Measurements from ENCODE around the gene VTI1A.

Gene VTI1A

DNA sequence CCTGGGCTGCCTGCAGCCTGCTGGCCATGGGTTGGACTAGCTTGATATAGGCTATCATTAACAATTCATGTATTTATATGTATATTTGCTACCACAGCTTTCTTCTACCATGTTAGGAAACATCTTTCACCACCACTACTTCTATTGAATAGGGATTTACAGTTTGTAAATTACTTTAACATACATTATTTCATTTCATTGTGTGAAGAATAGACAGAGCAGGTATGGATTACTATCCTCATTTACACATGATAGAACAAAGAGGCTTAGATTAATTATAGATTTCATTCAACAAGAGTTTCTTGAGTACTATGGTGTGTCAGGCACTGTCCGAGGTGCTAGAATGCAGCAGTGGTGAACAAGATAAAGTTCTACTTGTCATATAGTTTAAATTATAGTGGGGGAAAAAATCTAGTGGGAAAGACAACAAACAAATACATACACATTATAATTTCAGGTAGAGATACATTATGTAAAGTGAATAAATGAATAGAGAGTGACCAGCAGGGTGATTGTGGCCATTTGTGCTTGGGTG is 20.6 kb downstream of the VTI1A start:
- no peak overlapping the region for H3K4me3 ChIP-seq (IDR thresholded peaks at IDR 0.05; ENCODE audit: insufficient read depth, low read depth, low read length)

DNA sequence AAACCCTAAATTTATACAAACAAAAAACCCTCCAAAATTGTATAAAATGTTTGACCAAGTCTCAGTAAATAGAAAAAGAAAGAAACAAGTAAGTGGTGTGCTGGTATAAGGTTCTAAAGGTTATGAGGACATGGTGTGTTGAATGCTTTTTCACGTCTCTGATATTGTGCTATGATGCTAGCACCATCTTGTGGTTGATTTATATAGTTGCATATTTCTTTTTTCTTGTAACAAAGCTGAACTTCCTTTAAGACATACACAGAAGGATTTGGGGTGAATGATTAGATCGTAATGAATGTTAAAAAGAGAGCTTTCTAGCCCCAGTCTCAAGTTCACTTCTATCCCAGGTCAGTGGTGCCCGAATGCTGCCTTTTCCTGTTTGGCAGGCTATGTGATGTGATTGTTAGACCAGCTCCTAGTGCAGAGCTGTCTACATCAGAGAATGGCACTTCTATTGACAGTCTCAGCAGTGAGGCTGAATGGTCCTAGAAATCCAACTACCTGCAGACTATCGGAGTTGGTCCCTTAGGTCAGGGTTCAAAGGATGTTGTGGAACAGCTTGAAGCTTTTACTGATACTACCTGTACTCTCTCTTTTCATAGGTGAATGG is 25.0 kb downstream of the VTI1A start:
- no peaks in the 10 kb centered on the region for H4K20me1 ChIP-seq (ENCODE audit: insufficient read depth)
- H3K4me3 ChIP-seq (IDR thresholded peaks at IDR 0.05; ENCODE audit: insufficient read depth, low read depth, low read length) = no peak overlapping the region
- H3K9ac ChIP-seq = no peak overlapping the region
- no peak overlapping the region for H2AFZ ChIP-seq (ENCODE audit: low read depth)
- TF ChIP-seq, protein P1, sequence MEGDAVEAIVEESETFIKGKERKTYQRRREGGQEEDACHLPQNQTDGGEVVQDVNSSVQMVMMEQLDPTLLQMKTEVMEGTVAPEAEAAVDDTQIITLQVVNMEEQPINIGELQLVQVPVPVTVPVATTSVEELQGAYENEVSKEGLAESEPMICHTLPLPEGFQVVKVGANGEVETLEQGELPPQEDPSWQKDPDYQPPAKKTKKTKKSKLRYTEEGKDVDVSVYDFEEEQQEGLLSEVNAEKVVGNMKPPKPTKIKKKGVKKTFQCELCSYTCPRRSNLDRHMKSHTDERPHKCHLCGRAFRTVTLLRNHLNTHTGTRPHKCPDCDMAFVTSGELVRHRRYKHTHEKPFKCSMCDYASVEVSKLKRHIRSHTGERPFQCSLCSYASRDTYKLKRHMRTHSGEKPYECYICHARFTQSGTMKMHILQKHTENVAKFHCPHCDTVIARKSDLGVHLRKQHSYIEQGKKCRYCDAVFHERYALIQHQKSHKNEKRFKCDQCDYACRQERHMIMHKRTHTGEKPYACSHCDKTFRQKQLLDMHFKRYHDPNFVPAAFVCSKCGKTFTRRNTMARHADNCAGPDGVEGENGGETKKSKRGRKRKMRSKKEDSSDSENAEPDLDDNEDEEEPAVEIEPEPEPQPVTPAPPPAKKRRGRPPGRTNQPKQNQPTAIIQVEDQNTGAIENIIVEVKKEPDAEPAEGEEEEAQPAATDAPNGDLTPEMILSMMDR (conservative IDR thresholded peaks at IDR 0.05; ENCODE audit: low read depth, low read length) = peak; percentile 73
- H3K36me3 ChIP-seq (ENCODE audit: insufficient read depth) = no peaks in the 10 kb centered on the region
- H3K4me1 ChIP-seq (ENCODE audit: low read depth, poor library complexity, severe bottlenecking) = peaks cover 3% of the 10 kb centered on the region
- no peak overlapping the region for H3K27ac ChIP-seq
- H3K4me2 ChIP-seq = no peak overlapping the region
- no peaks in the 10 kb centered on the region for H3K27me3 ChIP-seq (ENCODE audit: insufficient read depth, low read depth)
- H3K79me2 ChIP-seq (ENCODE audit: insufficient read depth, low read depth) = no peaks in the 10 kb centered on the region

More for the DNA sequence above, 20.6 kb downstream of the VTI1A start:
- Histone ChIP-seq H3K27ac (no peak overlapping the region), H4K20me1 (ENCODE audit: insufficient read depth) (no peaks in the 10 kb centered on the region), H3K36me3 (ENCODE audit: insufficient read depth) (peaks cover 9% of the 10 kb centered on the region; the same call in 1 of the 2 replicates), H3K4me2 (no peak overlapping the region), H3K4me1 (ENCODE audit: low read depth, poor library complexity, severe bottlenecking) (no peaks in the 10 kb centered on the region), H3K79me2 (ENCODE audit: insufficient read depth, low read depth) (no peaks in the 10 kb centered on the region), H3K27me3 (ENCODE audit: insufficient read depth, low read depth) (no peaks in the 10 kb centered on the region), H3K9ac (no peak overlapping the region), H2AFZ (ENCODE audit: low read depth) (no peak overlapping the region)
- TF ChIP-seq, protein P1 (conservative IDR thresholded peaks at IDR 0.05; ENCODE audit: low read depth, low read length) = no peak

DNA sequence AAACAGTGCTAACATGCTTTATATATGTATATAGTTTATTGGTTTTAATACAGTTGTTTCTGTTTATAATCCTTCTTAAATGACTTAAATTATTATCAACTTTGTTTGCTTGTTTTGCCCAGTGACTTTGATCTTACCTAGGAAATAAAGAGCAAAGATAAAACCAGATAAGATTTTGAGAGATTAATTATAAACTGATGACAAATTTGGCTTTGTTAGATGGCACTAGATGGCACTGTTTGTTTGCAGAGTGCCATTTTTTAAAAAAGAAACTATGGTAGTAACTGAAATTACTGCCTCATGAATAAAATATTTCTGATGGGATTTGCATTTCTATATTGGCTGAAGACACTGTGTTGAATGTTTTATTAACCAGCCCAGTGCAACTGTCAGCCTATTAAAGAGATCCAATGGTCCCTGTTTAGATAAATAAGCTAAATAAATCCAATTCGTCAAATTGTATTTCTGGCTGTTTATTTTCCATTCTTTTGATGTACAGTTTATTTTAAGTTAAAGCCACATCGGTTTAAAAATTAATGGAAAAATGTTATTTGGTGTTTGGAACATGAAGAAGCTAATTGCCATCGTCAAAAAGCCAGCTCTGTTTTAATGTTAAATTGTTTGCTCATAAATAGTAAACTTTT is 28.7 kb downstream of the VTI1A start:
- Histone ChIP-seq H3K9ac (no peak overlapping the region), H3K27ac (no peak overlapping the region), H3K27me3 (ENCODE audit: insufficient read depth, low read depth) (no peaks in the 10 kb centered on the region), H3K36me3 (ENCODE audit: insufficient read depth) (no peaks in the 10 kb centered on the region), H2AFZ (ENCODE audit: low read depth) (no peak overlapping the region), H4K20me1 (ENCODE audit: insufficient read depth) (no peaks in the 10 kb centered on the region), H3K79me2 (ENCODE audit: insufficient read depth, low read depth) (no peaks in the 10 kb centered on the region), H3K4me3 (IDR thresholded peaks at IDR 0.05; ENCODE audit: insufficient read depth, low read depth, low read length) (no peak overlapping the region), H3K4me1 (ENCODE audit: low read depth, poor library complexity, severe bottlenecking) (peaks cover 3% of the 10 kb centered on the region), H3K4me2 (no peak overlapping the region)
- TF ChIP-seq, protein P1 (conservative IDR thresholded peaks at IDR 0.05; ENCODE audit: low read depth, low read length) = peak; percentile 46

DNA sequence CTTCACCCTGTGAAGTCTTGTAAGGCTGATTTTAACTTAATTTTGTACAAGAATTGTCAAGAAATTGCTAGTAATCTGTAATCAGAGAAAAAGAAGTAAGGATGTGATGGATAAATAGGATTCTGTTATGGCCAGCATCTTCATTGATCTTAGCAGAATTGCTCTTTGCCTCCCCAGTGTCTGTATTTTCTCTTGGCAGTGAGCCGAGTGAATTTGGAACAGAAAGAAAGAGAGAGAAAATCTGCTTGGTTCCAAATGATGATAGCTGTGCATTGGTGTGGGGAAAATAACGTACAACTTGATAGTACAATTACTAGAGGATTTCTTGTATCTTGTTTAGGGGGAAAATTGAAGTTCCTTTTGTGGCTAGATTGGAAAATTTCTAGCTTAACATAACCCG is 34.6 kb downstream of the VTI1A start:
- no peaks in the 10 kb centered on the region for H3K27me3 ChIP-seq (ENCODE audit: insufficient read depth, low read depth)
- H3K9ac ChIP-seq = no peak overlapping the region
- H3K4me1 ChIP-seq (ENCODE audit: low read depth, poor library complexity, severe bottlenecking) = no peaks in the 10 kb centered on the region
- H3K4me3 ChIP-seq (IDR thresholded peaks at IDR 0.05; ENCODE audit: insufficient read depth, low read depth, low read length) = no peak overlapping the region
- H3K36me3 ChIP-seq (ENCODE audit: insufficient read depth) = no peaks in the 10 kb centered on the region
- no peaks in the 10 kb centered on the region for H4K20me1 ChIP-seq (ENCODE audit: insufficient read depth)
- no peak overlapping the region for H3K4me2 ChIP-seq
- no peak overlapping the region for H2AFZ ChIP-seq (ENCODE audit: low read depth)
- TF ChIP-seq, protein P1 (conservative IDR thresholded peaks at IDR 0.05; ENCODE audit: low read depth, low read length) = no peak
- no peak overlapping the region for H3K27ac ChIP-seq
- no peaks in the 10 kb centered on the region for H3K79me2 ChIP-seq (ENCODE audit: insufficient read depth, low read depth)
